ENCODE data around the gene CCDC81. TPM values are rescaled to one million over a fixed set of nuclear protein-coding genes. Genes with fewer than 3 reads are reported as not detected.

Gene CCDC81
- total and polyA plus RNA-seq, 9 of the 15 experiments (the other 6 are each of a cell fraction or from before 2014, with no cell fraction given), result 0.16 to 1.0 (median 0.41) TPM

GRCh38 chr11:86335131-86335767, 39.4 kb upstream of the CCDC81 start:
- no peaks in the 10 kb centered on the region for H3K79me2 ChIP-seq (ENCODE audit: control insufficient read depth, insufficient read depth, low read length)
- TF ChIP-seq THAP12 (CRISPR knock-in tag; IDR thresholded peaks at IDR 0.05), result no peak
- TF ChIP-seq ZBTB7A (IDR thresholded peaks at IDR 0.05; ENCODE audit: borderline replicate concordance, control insufficient read depth, low read depth, low read length), result no peak
- TF ChIP-seq MAX (CRISPR knock-in tag; IDR thresholded peaks at IDR 0.05), result no peak
- no peak for TF ChIP-seq TFE3 (CRISPR knock-in tag; IDR thresholded peaks at IDR 0.05)
- TF ChIP-seq HDAC1 (IDR thresholded peaks at IDR 0.05), result no peak
- TF ChIP-seq HEY1 (CRISPR knock-in tag; IDR thresholded peaks at IDR 0.05; ENCODE audit: borderline replicate concordance), result no peak
- no peak for TF ChIP-seq ZBTB33 (CRISPR knock-in tag; IDR thresholded peaks at IDR 0.05)
- TF ChIP-seq BCOR (IDR thresholded peaks at IDR 0.05), result no peak
- TF ChIP-seq ATF6 (CRISPR knock-in tag; IDR thresholded peaks at IDR 0.05), result no peak
- no peak for TF ChIP-seq PHB (CRISPR knock-in tag; IDR thresholded peaks at IDR 0.05)
- TF ChIP-seq ETV6 (IDR thresholded peaks at IDR 0.05; ENCODE audit: borderline replicate concordance in 1 of 2, low read depth in 2 of 2, low read length in 1 of 2), result no peak
- TF ChIP-seq ETV6 (CRISPR knock-in tag; IDR thresholded peaks at IDR 0.05; ENCODE audit: borderline replicate concordance), result no peak
- TF ChIP-seq KDM4B (IDR thresholded peaks at IDR 0.05; ENCODE audit: borderline replicate concordance in 2 of 2, low read depth in 1 of 2), result no peak
- intact Hi-C loops (cut with micrococcal nuclease), result no loop called here
- 85% methylated on average over 6 of the region's 6 CpGs for WGBS (ENCODE audit: insufficient coverage, low coverage, missing lambda C conversion rate)
- POLR2A ChIA-PET, result interaction anchor here (0.6 to 1.2 kb wide), 2 partner anchors 11 to 402 kb away, joined by 3 to 4 read pairs; no protein-coding TSS in a partner anchor
- ATAC-seq (no peak), FAIRE-seq (no peak), DNase-seq (ENCODE audit: extremely low read depth in 1 of 4, low spot score in 3 of 4) (no peak)
- no peaks in the 10 kb centered on the region for H4K20me1 ChIP-seq (replicated peaks; ENCODE audit: control insufficient read depth, insufficient read depth, low read length)
- H3K4me3 ChIP-seq, result no peak overlapping the region
- CTCF ChIA-PET (ENCODE audit: low intra/inter-chr PET ratio), result no interaction called here
- H3K27ac ChIP-seq (ENCODE audit: extremely low read depth, low read depth, low read length), result no peak overlapping the region
- no peak overlapping the region for H3K9ac ChIP-seq (ENCODE audit: insufficient read depth in 1 of 2, low read depth in 2 of 2, low read length in 2 of 2)
- no peak overlapping the region for H2AFZ ChIP-seq (ENCODE audit: low read depth, low read length)
- H3K4me1 ChIP-seq (replicated peaks in 1 of 2; ENCODE audit: control insufficient read depth in 2 of 2, insufficient read depth in 2 of 2, low read length in 2 of 2), result no peaks in the 10 kb centered on the region
- H3K27me3 ChIP-seq (ENCODE audit: control insufficient read depth in 2 of 2, insufficient read depth in 2 of 2, low read length in 2 of 2), result no peaks in the 10 kb centered on the region
- H3K36me3 ChIP-seq (ENCODE audit: control insufficient read depth, insufficient read depth, low read length), result peaks cover 30% of the 10 kb centered on the region; the same call in 1 of the 3 replicates
- BruUV-seq (replicated peaks), result no TSS peak
- H3K4me2 ChIP-seq (ENCODE audit: insufficient read depth, low read length), result no peak overlapping the region
- no peaks in the 10 kb centered on the region for H3K9me1 ChIP-seq (ENCODE audit: control insufficient read depth, insufficient read depth, low read length)
- no peaks in the 10 kb centered on the region for H3K9me3 ChIP-seq (replicated peaks; ENCODE audit: control insufficient read depth, insufficient read depth, low read depth, low read length)
- in situ Hi-C loops (cut with MboI), result no loop called here
